Endothelial cell of umbilical vein (primary cell): ENCODE measurements around the gene TAS2R5. TPM values are rescaled to one million over a fixed set of nuclear protein-coding genes. Genes with fewer than 3 reads are reported as not detected.
"Not testable (repeated sequence)": the region's sequence is repeated elsewhere in the genome, so short reads cannot be mapped to it uniquely, and the experiment has no call there.

Source experiments
- BruUV-seq: library from RNA; stranded (reverse); fragments of 400-500 nt; replicated peaks from 2 replicates; lab custom pipeline; 2021; lab: Mats Ljungman, UMichigan
- CTCF ChIA-PET: fragments of 300-600, 350-600 bp; sonication (Branson Sonifier 250); formaldehyde crosslinking; loops from one replicate; lab custom pipeline; 2021; ENCODE audit warnings: antibody characterized with exemption, inconsistent platforms; lab: Charles Lee
- POLR2A ChIA-PET: fragments of 300-600, 350-600 bp; sonication (Branson Sonifier 250); formaldehyde crosslinking; loops from one replicate; lab custom pipeline; 2021; ENCODE audit warnings: antibody characterized with exemption, inconsistent platforms; lab: Charles Lee
- DNase-seq: peaks from one replicate; pipeline ENCODE4 v3.0.0-alpha.2; 2011; ENCODE audit warnings: low read depth, low spot score
- FAIRE-seq: peaks from 2 replicates; lab custom pipeline; 2011; peaks lifted over from hg19 to GRCh38; lab: Jason Lieb, UNC
- H2AFZ ChIP-seq: 2 replicates; pipeline ENCODE4 v1.6.0; 2012; ENCODE audit warnings: low read depth, low read length, control low read depth, inconsistent platforms
- H3K27ac ChIP-seq: 2 replicates; pipeline ENCODE4 v1.5.1; 2011; ENCODE audit warnings: low read depth, mild to moderate bottlenecking, control low read depth, low read length, moderate library complexity; ENCODE audit not compliant: insufficient read depth
- H3K27me3 ChIP-seq, 2 experiments: 2 replicates each; pipeline versions ENCODE4 v1.6.0 to v1.6.1; 2011; ENCODE audit warnings: low read length in 2 of 2, mixed read lengths in 1 of 2; ENCODE audit not compliant: control insufficient read depth in 2 of 2, insufficient read depth in 2 of 2
- H3K36me3 ChIP-seq, 2 experiments: 2 replicates in 1 of 2; 3 replicates in 1 of 2; pipeline ENCODE4 v1.5.1; 2011; ENCODE audit warnings: low read length in 2 of 2, mild to moderate bottlenecking in 1 of 2, moderate library complexity in 1 of 2; ENCODE audit not compliant: control insufficient read depth in 2 of 2, insufficient read depth in 2 of 2; ENCODE audit errors: extremely low read depth in 1 of 2
- H3K4me1 ChIP-seq: 3 replicates; pipeline ENCODE4 v1.5.1; 2011; ENCODE audit warnings: mild to moderate bottlenecking, low read length; ENCODE audit not compliant: control insufficient read depth, insufficient read depth; ENCODE audit errors: extremely low read depth
- H3K4me2 ChIP-seq: 2 replicates; pipeline ENCODE4 v1.6.1; 2011; ENCODE audit warnings: low read length, control low read depth, mixed read lengths; ENCODE audit not compliant: insufficient read depth
- H3K4me3 ChIP-seq, 3 experiments: fragments of 200-600 bp in 1 of 3; sonication (generic), shearing (Covaris generic) in 1 of 3; replicated peaks in 1 of 3; 2 replicates each; pipeline ENCODE4 v1.5.1; 2011 to 2016; ENCODE audit warnings: control low read depth in 3 of 3, low read length in 3 of 3, mild to moderate bottlenecking in 2 of 3, inconsistent platforms in 1 of 3, low read depth in 1 of 3, moderate library complexity in 1 of 3; ENCODE audit not compliant: insufficient read depth in 1 of 3
- H3K79me2 ChIP-seq: 2 replicates; pipeline ENCODE4 v1.6.0; 2012; ENCODE audit warnings: low read length, inconsistent platforms; ENCODE audit not compliant: control insufficient read depth, insufficient read depth
- H3K9ac ChIP-seq: replicated peaks from 2 replicates; pipeline ENCODE3; 2011; ENCODE audit warnings: low read length, control low read depth; ENCODE audit not compliant: insufficient read depth; ENCODE audit errors: extremely low read depth
- H3K9me1 ChIP-seq: replicated peaks from 3 replicates; pipeline ENCODE4 v1.6.0; 2011; ENCODE audit warnings: mild to moderate bottlenecking, low read length; ENCODE audit not compliant: control insufficient read depth, insufficient read depth; ENCODE audit errors: extremely low read depth
- H3K9me3 ChIP-seq: replicated peaks from 2 replicates; pipeline ENCODE4 v1.5.1; 2012; ENCODE audit warnings: low read length, inconsistent platforms; ENCODE audit not compliant: control insufficient read depth, insufficient read depth
- H4K20me1 ChIP-seq: replicated peaks from 2 replicates; pipeline ENCODE3; 2011; ENCODE audit warnings: mild to moderate bottlenecking, low read length; ENCODE audit not compliant: control insufficient read depth, insufficient read depth; ENCODE audit errors: extremely low read depth
- EZH2 ChIP-seq: IDR thresholded peaks from 2 replicates; pipeline ENCODE4 v1.6.1; 2012; ENCODE audit warnings: borderline replicate concordance, low read depth, mild to moderate bottlenecking, moderate library complexity, low read length, inconsistent platforms; ENCODE audit not compliant: severe bottlenecking
- FOS ChIP-seq: IDR thresholded peaks from 2 replicates; pipeline ENCODE4 v1.6.1; 2011; ENCODE audit warnings: mild to moderate bottlenecking, low read length, moderate library complexity, borderline replicate concordance; ENCODE audit not compliant: insufficient read depth
- GATA2 ChIP-seq: IDR thresholded peaks from 2 replicates; pipeline ENCODE4 v1.7.0; 2011; ENCODE audit warnings: low read depth, mild to moderate bottlenecking, moderate library complexity, mixed read lengths, low read length; ENCODE audit not compliant: insufficient read length, insufficient read depth
- JUN ChIP-seq: IDR thresholded peaks from 2 replicates; pipeline ENCODE4 v1.6.1; 2011; ENCODE audit warnings: borderline replicate concordance, low read depth; ENCODE audit not compliant: insufficient read length, insufficient read depth
- MYC ChIP-seq: IDR thresholded peaks from one replicate; pipeline ENCODE4 v1.6.1; 2011; ENCODE audit warnings: mild to moderate bottlenecking, low read depth, low read length
- POLR2A ChIP-seq: IDR thresholded peaks from 2 replicates; pipeline ENCODE4 v1.6.1; 2012; ENCODE audit warnings: low read depth, mild to moderate bottlenecking, control low read depth, low read length
- POLR2AphosphoS5 ChIP-seq: IDR thresholded peaks from 2 replicates; pipeline ENCODE4 v1.6.1; 2012; ENCODE audit warnings: low read depth, mild to moderate bottlenecking, control low read depth, low read length, moderate library complexity; ENCODE audit not compliant: insufficient read depth
- dilution Hi-C: fragments of 300-500 bp; cut with MboI; formaldehyde crosslinking; loops from one replicate; pipeline ENCODE4 v1.15.0; 2019; ENCODE audit warnings: low sequenced_read_pairs; ENCODE audit not compliant: extremely low pct_ligation_motif_present
- intact Hi-C: fragments of 100-400 bp; cut with micrococcal nuclease; formaldehyde crosslinking; loops from one replicate; pipeline ENCODE4 v1.10.0; 2022
- polyA plus RNA-seq, 4 experiments: library from polyadenylated mRNA; depleted of rRNA in 3 of 4; stranded (reverse) in 3 of 4; unstranded in 1 of 4; fragments of >200 nt; gene quantifications; 2 replicates each; pipeline versions ENCODE4 v1.2.1 to v1.2.3, GENCODE V29; 2011 to 2012; ENCODE audit warnings: missing spikeins in 1 of 4
- total RNA-seq: library from RNA; stranded (reverse); gene quantifications from 2 replicates; pipeline ENCODE4 v1.2.3, GENCODE V29; 2021
- TF ChIP-seq, protein P1 (sequence below), 2 donors: IDR thresholded peaks; 1 replicate in 1 of 2; 2 replicates in 1 of 2; pipeline ENCODE4 v1.5.1; 2011; ENCODE audit warnings: low read length in 2 of 2, mild to moderate bottlenecking in 2 of 2, moderate library complexity in 2 of 2, control low read depth in 1 of 2, inconsistent platforms in 1 of 2, low read depth in 1 of 2; ENCODE audit not compliant: insufficient read depth in 1 of 2; ENCODE audit errors: extremely low read depth in 1 of 2
- TF ChIP-seq, protein P2 (sequence below): IDR thresholded peaks from 2 replicates; pipeline ENCODE4 v1.6.1; 2011; ENCODE audit not compliant: insufficient read depth, insufficient read length

Gene TAS2R5
- total and polyA plus RNA-seq, 2 donors (not counting 3 experiments of a cell fraction or from before 2014, with no cell fraction given) = 1.6 to 2.0 TPM

DNA sequence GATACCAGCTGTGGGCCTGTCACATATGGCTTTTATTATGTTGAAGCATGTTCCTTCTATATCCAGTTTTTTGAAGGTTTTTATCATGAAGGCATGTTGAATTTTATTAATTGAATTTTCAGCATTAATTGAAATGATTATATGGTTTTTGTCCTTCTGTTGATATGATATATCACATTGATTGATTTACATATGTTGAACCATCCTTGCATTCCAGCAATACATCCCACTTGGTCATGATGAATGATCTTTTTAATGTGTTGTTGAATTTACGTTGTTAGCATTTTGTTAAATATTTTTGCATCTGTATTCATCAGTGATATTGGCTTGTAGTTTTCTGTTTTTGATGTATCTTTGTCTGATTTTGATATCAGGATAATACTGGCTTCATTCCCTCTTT is 30.1 kb downstream of the TAS2R5 start:
- ChIA-PET CTCF (no interaction called here), POLR2A (no interaction called here)
- intact Hi-C loops = no loop called here
- FAIRE-seq (no peak), DNase-seq (no peak)
- Histone ChIP-seq H3K4me3 (no peak overlapping the region), H3K9me3 (no peaks in the 10 kb centered on the region), H4K20me1 (no peaks in the 10 kb centered on the region), H3K27me3 (no peaks in the 10 kb centered on the region), H3K4me1 (no peaks in the 10 kb centered on the region), H3K4me2 (no peak overlapping the region), H2AFZ (no peak overlapping the region), H3K79me2 (no peaks in the 10 kb centered on the region), H3K27ac (no peak overlapping the region), H3K9me1 (no peaks in the 10 kb centered on the region), H3K36me3 (no peaks in the 10 kb centered on the region), H3K9ac (no peak overlapping the region)
- dilution Hi-C loops = no loop called here
- no peak for TF ChIP-seq EZH2
- no peak for TF ChIP-seq POLR2A
- TF ChIP-seq POLR2AphosphoS5 = no peak
- TF ChIP-seq JUN = no peak
- no peak for TF ChIP-seq GATA2
- TF ChIP-seq, protein P1, sequence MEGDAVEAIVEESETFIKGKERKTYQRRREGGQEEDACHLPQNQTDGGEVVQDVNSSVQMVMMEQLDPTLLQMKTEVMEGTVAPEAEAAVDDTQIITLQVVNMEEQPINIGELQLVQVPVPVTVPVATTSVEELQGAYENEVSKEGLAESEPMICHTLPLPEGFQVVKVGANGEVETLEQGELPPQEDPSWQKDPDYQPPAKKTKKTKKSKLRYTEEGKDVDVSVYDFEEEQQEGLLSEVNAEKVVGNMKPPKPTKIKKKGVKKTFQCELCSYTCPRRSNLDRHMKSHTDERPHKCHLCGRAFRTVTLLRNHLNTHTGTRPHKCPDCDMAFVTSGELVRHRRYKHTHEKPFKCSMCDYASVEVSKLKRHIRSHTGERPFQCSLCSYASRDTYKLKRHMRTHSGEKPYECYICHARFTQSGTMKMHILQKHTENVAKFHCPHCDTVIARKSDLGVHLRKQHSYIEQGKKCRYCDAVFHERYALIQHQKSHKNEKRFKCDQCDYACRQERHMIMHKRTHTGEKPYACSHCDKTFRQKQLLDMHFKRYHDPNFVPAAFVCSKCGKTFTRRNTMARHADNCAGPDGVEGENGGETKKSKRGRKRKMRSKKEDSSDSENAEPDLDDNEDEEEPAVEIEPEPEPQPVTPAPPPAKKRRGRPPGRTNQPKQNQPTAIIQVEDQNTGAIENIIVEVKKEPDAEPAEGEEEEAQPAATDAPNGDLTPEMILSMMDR (IDR thresholded peaks at IDR 0.05; ENCODE audit: extremely low read depth in 1 of 2, insufficient read depth in 1 of 2, low read depth in 1 of 2, low read length in 2 of 2) = no peak
- TF ChIP-seq MYC = no peak
- TF ChIP-seq, protein P2, sequence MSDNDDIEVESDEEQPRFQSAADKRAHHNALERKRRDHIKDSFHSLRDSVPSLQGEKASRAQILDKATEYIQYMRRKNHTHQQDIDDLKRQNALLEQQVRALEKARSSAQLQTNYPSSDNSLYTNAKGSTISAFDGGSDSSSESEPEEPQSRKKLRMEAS = no peak
- TF ChIP-seq FOS = no peak
- no TSS peak for BruUV-seq

DNA sequence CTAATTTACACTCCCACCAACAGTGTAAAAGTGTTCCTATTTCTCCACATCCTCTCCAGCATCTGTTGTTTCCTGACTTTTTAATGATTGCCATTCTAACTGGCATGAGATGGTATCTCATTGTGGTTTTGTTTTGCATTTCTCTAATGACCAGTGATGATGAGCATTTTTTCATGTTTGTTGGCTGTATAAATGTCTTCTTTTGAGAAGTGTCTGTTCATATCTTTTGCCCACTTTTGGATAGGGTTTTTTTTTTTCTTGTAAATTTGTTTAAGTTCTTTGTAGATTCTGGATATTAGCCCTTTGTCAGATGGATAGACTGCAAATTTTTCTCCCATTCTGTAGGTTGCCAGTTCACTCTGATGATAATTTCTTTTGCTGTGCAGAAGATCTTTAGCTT is 32.4 kb downstream of the TAS2R5 start:
- H2AFZ ChIP-seq, H3K36me3 ChIP-seq, H3K79me2 ChIP-seq, H3K27me3 ChIP-seq, H3K9ac ChIP-seq, BruUV-seq, intact Hi-C loops, H3K4me3 ChIP-seq, H4K20me1 ChIP-seq, DNase-seq, H3K4me1 ChIP-seq, dilution Hi-C loops, FAIRE-seq, H3K27ac ChIP-seq, H3K9me3 ChIP-seq, H3K9me1 ChIP-seq, H3K4me2 ChIP-seq, CTCF ChIA-PET, POLR2A ChIA-PET: not testable (repeated sequence)
